ENCODE measurements around the gene FAM20C.
A peak's percentile ranks its signal among the peaks of the same experiment; 100 is the strongest.

FAM20C gene

DNA sequence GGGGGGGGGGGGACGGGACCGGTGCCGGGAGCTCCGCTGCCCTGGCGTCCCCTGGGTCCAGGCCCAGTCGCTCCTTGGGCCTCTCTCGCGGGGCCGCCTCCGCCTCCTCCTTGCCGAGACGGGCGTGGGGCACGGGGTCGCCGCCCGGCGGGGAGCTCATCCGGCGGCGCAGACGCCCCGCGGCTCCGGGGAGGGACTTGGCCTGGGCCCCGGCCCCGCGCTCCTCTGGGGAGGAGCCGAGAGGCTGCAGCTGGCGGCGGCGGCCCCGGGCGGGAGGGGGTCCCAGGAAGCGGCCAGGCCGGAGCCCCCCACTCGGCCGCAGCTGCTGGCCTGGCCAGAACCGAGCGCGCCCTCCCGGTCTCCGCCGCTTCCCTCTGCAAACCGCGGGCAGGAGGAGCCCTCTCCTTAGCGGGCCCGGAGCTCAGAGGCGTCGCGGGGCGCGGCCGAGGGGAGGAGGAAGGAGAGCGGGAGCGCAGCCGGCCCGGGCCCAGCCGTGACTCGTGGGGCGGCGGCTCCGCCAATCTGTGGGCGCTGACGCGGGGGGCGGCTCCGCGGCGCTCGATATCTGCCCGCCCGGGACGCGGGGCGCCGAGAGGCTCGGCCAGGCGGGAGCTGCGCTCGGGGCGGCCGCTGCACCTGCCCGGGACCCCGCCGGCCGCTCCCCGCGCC lies at the start of gene FAM20C:
TSS of gene FAM20C (plus strand) at position 591 of the 669 bp plus-strand sequence. CDS start 629 bp downstream, outside the sequence.
- DNase-seq: peak; percentile 48

DNA sequence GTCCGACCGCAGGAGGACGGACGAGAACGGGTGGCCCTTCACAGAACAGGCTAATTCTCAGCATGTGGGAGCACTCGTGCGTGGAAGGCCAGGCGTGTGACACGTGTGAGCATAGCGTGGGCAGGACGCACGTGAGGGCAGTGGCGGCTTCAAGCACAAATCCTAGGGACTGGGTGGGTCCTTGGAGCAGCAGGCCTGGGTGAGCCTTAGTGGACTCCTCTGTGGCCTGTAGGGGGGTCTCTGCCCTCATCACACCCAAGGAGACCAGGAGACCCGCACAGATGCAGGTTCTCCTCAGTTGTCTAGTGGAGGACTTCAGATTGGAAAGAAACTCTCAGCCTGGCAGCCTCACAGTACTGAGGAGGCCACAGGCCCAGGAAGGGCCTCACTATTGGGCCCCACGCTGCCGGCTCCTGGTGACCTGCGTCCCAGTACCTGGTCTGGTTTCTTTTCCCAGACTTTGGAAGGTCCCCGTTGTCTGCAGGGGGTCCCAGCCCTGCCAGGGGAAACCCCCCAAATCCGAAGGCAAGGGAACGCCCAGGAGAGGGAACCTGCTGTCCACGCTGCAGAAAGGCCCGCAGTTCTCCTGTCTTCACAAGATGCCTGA lies 49.1 kb upstream of the FAM20C start:
- no peak for DNase-seq

DNA sequence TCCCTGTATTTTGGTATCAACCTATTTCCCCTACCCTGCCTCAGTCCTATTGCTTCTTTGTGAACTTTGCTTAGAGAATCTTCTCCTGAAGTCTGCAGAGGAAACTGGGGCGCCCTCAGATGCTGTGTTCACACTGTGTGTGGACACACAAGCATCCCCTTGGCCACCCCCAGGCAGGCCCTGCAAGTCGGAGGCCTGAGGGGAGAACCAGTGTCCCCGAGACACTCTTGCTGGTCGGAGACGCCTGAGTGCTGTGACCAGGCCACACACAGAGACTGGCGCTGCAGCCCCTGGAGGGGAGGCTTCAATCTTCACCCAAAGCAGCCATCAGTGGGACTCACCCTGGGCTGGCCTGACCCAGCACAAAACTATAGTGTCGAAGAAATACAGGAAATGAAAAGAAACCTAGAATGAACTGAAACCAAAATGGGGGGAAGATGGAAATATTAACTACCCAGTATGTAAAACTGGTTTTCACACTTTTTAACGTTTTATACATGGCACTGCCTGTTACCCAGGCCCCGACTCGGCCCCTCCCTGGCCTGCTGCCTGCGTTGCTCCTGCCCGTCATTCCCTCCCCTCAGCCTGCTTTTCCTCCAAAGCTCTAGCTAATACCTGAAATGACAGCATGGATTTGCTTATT lies 48.4 kb upstream of the FAM20C start:
- no peak for DNase-seq

DNA sequence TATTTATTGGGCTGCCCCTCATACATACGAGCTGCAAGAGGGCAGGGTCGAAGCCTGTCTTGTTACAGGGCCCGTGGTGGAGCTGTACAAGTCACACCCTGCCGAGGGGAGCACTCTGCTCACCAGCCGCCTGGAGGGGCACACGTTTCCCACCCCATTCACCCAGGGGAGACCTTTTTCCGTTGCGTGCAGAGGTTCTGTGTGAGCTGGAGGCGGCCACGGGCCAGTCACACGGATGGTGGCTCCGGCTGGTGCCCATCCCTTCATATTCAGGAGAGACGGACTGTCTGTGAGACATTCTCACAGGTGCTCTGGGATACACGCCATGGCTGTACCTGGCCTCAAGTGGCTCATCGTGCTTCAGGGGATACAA lies 47.9 kb upstream of the FAM20C start:
- DNase-seq: no peak

DNA sequence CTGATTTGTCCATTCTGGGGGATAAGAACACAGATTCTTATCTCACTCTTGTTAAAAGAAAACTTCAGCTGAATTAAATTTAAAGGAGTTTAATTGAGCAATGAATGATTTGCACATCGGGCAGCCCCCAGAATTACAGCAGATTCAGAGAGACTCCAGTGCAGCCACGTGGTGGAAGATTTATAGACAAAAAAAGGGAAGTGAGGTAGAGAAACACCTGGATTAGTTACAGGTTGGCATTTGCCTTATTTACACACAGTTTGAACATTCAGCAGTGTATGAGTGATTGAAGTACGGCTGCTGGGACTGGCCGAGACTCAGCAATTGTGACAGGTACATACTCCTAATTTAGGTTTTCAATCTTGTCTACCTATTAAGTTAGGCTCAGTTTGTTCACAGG lies 46.5 kb upstream of the FAM20C start:
- DNase-seq: no peak

DNA sequence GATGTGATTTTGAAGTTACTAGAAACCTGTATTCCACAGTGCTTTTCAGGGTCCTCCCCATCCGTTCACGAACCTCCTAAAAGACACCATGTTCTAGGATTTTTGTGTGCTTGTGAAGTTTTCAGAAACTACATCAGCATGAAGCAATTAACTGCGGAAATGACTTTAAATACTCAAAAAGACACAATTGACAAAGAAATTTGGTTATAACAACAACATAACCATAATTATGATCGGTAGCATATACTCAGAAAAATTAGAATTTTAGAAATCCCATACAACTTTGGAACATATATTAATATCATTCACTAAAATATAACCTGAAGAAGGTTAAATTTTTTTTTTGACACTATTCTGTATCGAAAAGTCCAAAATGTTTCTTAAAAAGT lies 43.8 kb upstream of the FAM20C start:
- DNase-seq: no peak

DNA sequence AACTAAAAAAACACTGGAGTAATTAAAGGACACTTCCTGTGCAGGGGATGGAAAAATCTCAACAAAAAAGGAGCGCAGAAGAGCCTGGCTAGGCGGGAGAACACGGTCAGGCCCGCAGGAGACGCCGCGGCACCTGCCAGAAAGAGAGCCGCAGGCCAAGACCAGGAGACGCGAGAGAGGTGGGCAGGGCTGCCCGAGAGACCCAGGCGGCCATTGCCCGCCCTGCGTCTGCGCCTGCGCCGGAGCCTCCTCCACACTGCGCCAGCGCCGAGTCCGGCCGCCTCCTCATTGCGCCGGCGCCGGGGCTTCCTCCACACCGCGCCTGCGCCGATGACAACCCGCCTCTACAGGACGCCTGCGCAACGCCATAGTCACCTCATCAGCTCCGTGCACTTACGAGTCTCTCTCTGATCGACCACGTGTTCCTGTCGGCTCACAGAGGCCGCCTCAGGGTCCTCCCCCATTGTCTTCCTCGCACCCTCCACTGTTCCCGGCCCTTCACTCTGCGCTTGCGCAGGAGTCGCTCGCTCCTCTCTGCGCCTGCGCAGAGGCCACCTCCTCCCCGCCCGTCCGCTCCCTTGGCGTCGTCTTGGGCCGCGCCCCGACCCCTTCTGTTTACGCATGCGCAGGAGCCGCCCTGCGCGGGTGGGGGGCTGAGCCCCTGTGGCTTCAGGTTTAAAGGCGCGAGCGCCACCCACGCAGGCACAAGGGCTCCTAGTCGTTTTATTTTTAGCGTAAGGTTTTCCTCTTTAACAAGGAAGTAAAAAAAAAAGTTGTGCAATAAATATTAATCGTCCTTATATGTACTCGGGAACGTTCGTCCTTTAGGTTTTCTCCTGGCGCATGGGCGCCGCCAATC lies 43.2 kb upstream of the FAM20C start:
- DNase-seq: peak; percentile 98

DNA sequence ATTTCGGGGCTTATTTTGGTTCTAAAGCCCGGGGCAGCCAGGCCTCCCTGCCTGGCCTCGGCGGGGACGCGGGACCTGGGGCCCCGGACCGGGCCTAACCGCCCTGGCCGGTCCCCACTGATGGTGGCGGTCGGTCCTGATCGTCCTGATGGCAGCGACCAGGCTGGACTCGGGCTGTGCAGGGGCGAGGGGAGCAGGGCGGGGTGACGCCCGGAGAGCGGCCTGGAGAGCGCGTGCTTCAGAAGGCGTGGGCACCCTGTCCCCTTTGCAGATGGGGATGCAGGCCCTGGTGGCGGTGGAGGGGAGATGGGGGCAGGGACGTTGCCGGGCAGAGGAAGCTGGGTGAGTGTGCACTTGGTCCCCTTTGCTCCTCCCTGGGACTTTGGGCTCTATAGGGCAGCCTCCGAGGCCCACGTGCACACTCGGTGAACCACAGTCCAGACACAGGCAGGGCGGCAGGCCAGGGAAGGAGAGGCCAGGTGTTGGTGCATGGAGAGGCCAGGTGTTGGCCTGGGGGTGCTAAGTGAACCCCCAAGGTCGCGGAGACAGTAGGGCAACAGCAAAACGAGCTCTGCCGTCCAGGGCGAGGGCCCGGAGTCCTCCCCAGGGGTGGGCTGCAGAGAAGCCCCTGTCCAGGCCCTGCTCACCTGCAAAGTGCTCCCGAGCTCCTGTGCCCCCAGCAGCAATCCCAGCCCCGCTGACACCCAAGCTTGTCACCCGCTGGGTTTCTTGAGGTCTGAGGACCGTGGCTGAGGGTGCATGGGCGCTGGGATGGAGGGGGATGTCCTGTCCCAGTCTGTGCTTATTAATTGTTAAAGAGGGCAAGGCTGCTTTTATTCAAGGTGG lies 42.4 kb upstream of the FAM20C start:
- peak; percentile 57 for DNase-seq

DNA sequence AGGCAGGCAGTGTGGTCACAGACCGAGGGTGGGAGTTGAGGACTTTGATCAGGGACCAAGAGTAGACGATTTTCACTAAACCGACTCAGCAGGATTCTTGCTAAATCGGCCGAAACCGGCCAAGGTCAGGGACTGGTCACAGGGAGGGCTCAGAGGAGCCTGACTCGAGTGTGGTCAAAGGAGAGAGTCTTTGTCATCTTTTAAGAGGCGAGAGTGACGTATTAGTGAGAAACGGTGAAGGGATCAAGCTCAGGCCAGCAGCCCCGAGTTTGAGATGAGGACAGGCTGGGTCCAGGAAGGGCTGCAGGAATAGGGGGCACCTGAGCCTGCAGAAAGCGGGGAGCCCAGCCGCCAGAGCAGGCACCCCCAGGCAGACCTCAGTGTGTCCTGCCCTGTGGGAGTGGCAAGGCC lies 41.6 kb upstream of the FAM20C start:
- DNase-seq: no peak

DNA sequence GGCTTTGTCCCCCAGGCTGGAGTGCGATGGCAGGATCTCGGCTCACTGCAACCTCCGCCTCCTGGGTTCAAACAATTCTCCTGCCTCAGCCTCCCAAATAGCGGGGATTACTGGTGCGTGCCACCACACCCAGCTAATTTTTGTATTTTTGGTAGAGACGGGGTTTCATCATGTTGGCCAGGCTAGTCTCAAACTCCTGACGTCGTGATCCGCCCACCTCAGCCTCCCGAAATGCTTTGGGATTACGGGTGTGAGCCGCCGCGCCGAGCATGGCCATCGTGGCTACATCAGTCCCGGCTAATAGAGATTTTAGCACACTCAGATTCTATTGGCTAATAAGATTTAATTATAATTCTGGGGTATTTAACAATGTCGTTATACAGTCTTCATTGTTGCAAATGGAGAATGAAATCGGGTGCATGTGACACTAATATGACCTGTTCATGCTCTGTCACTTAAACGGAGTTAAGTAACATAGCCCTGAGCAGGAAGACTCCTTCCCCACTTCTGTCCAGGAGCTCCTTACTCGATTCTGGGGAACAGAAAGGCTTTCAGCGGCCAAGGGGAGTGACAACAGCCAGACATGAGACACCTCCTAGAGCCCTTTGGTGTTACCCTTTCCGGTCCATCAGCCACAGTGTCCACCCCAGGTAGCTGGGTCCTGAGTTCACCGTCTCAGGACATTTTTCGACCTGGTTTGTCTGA lies 40.9 kb upstream of the FAM20C start:
- no peak for DNase-seq

DNA sequence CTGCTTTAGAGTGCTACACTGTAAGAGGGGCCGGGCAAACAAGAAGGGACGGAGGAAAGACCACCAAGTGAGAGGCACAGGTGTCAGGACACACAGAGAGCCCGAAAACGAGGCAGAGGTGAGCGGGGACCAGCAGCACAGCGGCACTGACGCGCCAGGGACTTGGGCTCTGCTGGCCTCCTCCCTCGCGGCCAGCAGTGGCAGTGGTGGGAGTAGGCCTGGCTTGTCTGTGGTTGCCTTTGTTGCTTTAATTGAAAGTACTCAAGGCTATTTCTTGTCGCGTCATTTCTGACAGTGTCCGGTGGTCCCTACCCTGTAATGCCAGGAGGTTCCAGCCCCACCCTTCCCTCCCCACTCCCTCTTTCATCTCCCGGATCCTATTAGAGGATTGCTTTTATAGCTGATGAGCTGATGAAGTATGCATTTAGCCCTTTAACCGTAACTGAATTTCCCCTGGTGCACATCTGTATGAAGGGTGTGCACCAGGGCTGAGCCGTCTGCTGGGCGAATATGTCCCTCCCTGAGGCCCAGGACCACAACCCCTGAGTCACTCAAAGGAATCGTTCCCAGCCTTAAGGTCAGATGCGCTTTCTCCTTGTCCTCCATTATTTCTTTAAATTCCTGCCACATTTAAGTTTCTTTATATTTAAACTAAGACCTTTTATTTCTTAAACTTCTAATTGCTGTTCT lies 39.5 kb upstream of the FAM20C start:
- no peak for DNase-seq

DNA sequence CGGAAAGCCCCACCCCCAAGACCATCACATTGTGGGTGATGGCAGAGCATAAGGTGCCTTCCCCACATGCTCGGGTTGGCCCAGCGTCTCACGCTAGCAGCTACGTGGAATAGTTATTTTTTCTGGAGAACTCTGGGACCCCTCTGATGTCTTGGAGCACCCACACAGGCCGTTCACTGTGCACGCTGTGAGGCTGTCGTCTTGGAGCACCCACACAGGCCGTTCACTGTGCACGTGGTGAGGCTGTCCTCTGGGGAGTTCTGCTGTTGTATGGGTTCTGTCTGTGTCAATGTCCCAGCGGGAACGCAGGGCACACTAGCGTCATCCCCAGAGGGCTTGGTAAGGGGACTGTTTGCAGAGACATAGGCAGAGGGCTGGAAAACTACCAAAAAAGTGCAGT lies 38.8 kb upstream of the FAM20C start:
- no peak for DNase-seq

DNA sequence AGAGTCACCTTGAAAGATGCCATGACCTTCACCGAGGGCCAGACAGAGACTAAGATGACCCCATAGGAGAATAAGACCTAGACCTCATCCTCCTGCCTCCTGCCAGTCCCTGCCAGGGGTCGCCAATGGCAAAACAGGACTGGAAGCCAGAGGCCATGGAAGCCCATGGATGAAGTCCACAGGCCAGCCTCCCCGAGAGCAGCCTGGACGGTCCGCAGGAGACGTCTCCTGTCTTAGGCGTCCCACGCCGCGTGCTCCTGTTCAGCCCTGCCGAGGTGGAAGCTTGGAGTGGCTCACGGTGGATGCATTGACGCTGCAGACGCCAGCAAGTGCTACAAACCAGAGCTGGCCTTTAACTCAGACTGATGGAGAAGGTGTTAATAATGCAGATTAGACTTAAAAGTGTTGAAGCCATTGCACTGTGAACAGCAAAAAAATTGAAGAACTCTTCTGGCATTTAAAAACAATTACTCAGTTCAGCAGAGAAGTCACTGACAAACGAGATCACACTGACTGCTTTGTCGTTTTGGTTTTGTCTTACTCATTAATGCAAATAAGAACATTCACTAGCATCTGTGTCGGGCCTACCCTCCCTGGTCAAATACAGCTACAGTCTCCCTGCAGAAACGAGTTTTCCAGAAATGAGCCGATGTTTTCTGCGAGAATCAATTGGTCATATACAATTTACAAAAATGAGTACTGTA lies 38.1 kb upstream of the FAM20C start:
- no peak for DNase-seq

DNA sequence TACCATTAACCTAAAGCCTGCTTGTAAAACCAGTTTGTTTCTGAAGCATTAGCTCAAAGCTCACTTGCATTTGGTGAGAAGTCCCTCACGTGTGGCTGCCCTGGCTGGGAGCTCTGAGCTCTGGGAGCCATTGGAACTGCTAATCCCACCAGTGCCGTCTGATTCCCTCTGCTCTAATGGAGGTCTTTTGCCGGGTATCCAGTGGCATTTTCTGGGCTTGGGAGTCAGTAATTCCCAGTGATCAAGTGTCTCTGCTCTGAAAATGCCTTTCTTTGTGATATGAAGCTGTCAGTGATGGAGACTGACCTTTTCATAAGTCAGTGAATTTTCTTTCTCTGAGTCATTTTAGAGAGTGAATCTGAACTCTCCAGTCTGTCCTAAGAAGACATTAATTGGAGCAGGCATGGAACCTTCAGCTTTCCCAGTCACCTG lies 36.9 kb upstream of the FAM20C start:
- no peak for DNase-seq

DNA sequence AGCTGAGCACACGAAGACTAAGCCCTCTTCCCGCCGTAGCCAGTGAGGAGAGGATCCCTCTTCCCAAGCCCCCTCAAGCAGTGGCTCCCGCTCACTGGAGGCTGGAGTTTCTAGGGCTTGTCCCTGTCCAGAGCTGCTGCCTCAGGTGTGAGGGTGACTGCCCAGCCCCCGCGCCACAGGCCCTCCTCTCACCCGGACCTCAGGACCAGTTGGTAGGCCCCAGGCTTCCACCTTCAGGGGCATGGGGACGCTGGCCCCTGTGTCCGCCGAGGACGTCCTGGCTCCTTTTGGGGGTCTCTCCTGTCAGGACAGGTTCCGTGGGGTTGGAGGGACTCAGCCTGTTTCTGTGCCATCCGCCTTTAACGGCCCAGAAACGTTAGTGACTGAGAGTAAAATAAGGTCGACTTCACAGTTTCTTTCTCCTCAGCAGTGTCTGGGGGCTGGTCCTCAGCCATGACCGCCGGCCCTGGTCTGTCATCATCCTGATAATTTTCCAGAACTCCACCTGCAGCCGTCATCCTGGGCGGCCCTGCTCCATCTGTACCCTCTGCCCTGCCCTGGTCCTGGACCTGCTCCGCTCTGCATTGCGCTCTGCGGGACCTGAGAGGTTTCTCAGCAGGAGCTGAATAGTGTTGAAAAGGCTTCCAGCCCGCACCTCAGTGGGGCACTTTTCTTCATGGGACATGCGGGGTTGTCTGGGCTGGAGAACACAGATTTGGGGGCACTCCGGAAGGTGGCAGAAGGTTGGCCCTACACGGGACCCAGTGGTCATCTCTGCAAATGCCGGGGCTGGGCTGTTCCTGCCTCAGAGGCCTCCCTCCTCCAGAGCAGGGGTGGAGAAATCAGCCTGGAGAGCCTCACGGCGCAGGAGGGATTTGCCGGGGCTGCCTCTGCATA lies 36.0 kb upstream of the FAM20C start:
- DNase-seq: no peak

DNA sequence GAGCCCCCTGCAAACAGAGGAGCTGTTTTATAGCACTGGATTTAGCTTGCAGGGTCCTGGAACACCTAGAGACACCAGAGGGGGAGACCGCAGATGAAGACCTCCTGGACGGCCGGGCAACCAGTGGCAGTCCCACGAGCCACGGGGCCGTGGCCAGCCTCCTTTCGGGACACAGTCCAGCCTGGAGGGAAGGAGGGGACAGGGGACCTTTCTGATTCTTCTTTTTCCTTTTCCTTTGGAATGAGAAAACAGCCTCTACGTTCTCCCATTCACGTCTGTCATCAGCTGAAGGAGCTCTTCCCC lies 35.4 kb upstream of the FAM20C start:
- no peak for DNase-seq

DNA sequence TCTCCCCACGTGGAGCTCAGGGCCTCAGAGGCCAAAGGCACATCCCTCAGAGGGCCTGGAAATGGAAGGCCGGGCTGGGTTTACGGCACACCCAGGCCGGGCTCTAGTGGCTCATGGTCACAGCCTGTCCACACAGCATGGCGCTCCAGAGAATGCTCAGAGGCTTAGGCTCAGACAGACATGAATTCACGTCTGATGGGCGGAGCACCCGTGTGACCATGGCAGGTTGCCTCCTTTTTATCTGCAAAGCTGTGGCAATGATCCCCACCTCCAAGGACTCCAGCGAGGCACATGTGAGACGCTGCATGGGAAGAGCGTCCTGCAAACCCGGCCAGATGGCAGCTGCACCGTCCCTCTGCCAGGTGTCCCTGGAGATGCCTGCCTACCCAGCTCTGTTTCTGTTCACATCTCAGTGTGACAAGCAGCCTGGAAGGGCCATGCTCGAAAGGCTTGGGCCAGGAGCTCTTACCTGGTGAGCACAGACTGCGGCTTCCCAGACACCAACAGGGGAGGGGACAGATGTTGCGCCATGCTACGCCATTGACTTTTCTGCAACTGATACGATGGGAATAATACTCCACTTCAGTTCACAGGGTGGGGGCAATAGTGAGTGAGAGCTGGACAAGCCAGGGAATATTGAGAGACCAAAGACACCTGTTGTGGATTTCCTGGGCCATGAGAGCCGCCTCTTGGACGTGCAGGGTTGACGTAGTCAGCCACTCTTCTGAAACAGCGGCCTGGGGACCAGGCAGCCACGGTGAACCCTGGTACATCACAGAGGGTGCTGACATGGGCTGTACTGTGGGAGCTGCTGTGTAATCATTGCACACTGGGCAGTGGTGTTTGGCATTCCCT lies 34.4 kb upstream of the FAM20C start:
- DNase-seq: no peak

DNA sequence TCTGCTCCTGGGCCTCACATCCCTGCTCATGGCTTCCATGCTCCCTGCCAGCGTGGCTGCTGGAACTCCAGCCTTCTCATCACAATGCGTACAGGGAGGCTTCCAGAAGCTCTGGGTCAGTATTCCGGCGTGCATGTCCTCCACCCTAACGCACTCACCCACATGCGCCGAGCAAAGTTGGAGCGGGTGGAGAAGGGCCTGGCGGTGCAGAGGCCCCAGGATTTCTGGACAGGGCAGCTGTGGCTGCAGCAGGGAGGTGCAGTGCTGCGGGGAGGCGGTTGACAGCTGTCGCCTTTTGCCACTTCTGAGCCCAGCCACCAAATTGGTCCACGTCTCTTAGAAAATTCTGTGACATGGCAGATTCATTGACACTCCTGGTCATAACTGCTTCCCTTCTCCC lies 33.6 kb upstream of the FAM20C start:
- DNase-seq: no peak

All from DMS79 treated with DMSO at 0.1 percent for 48 hours (cell line).